GM23338 (cell line): Measurements from ENCODE around the gene GRAMD2B. TPM values are rescaled to one million over a fixed set of nuclear protein-coding genes. Genes with fewer than 3 reads are reported as not detected.

Experiments
- ATAC-seq: fragments of 200-7000 bp; cut with Tn5 transposase; 3 replicates; pipeline ENCODE4 v1.9.1; 2020
- DNase-seq: peaks from one replicate; pipeline ENCODE4 v3.0.0-alpha.2; 2015; ENCODE audit warnings: low spot score
- H2AFZ ChIP-seq: fragments of 200-600 bp; sonication (generic); 2 replicates; pipeline ENCODE4 v1.8.0; 2016; ENCODE audit warnings: antibody characterized with exemption, mild to moderate bottlenecking, moderate library complexity
- H3F3A ChIP-seq: fragments of 200-600 bp; sonication (generic); replicated peaks from 2 replicates; pipeline ENCODE4 v1.8.0; 2017; ENCODE audit warnings: antibody characterized with exemption, mixed run types, low read depth
- H3K27ac ChIP-seq: fragments of 200-600 bp; sonication (generic); 2 replicates; pipeline ENCODE4 v1.6.1; 2016; ENCODE audit warnings: low read depth
- H3K27me3 ChIP-seq: fragments of 200-600 bp; sonication (generic); 2 replicates; pipeline ENCODE4 v1.8.0; 2016; ENCODE audit warnings: mild to moderate bottlenecking, mixed run types, moderate library complexity; ENCODE audit not compliant: insufficient read depth
- H3K36me3 ChIP-seq: fragments of 200-600 bp; sonication (generic); 2 replicates; pipeline ENCODE4 v1.8.0; 2016; ENCODE audit warnings: mild to moderate bottlenecking; ENCODE audit not compliant: insufficient read depth
- H3K4me1 ChIP-seq: fragments of 200-600 bp; sonication (generic); 2 replicates; pipeline ENCODE4 v1.8.0; 2016; ENCODE audit warnings: mild to moderate bottlenecking, moderate library complexity; ENCODE audit not compliant: insufficient read depth
- H3K4me2 ChIP-seq: fragments of 200-600 bp; sonication (generic); 2 replicates; pipeline ENCODE4 v1.7.1; 2017; ENCODE audit warnings: mixed run types
- H3K4me3 ChIP-seq: fragments of 200-600 bp; sonication (generic); 2 replicates; pipeline ENCODE4 v1.6.1; 2016; ENCODE audit warnings: mixed run types
- H3K79me2 ChIP-seq: fragments of 200-600 bp; sonication (generic); replicated peaks from 2 replicates; pipeline ENCODE4 v1.8.0; 2017; ENCODE audit warnings: mild to moderate bottlenecking; ENCODE audit not compliant: insufficient read depth
- H3K9me2 ChIP-seq: fragments of 200-600 bp; sonication (generic); 2 replicates; pipeline ENCODE4 v1.8.0; 2017; ENCODE audit not compliant: insufficient read depth
- H4K20me1 ChIP-seq: fragments of 200-600 bp; sonication (generic); replicated peaks from 2 replicates; pipeline ENCODE4 v1.8.0; 2017; ENCODE audit warnings: mild to moderate bottlenecking; ENCODE audit not compliant: insufficient read depth
- H3K27ac Mint-ChIP-seq: 2 replicates; pipeline ENCODE4 v1.8.0; 2020; ENCODE audit warnings: inconsistent platforms, mild to moderate bottlenecking, moderate library complexity, mixed read lengths
- H3K27me3 Mint-ChIP-seq: 3 replicates; pipeline ENCODE4 v1.8.0; 2022; ENCODE audit warnings: low read depth, mild to moderate bottlenecking, moderate library complexity, mixed read lengths, inconsistent platforms; ENCODE audit not compliant: insufficient read depth, poor library complexity
- H3K36me3 Mint-ChIP-seq: 3 replicates; pipeline ENCODE4 v1.8.0; 2021; ENCODE audit warnings: low read depth, mild to moderate bottlenecking, inconsistent platforms, moderate library complexity, mixed read lengths
- H3K4me1 Mint-ChIP-seq: 3 replicates; pipeline ENCODE4 v1.8.0; 2020; ENCODE audit warnings: mild to moderate bottlenecking, inconsistent platforms, mixed read lengths
- H3K4me3 Mint-ChIP-seq: 3 replicates; pipeline ENCODE4 v1.8.0; 2021; ENCODE audit warnings: moderate library complexity, mild to moderate bottlenecking, inconsistent platforms, mixed read lengths
- H3K9me3 Mint-ChIP-seq: 3 replicates; pipeline ENCODE4 v1.8.0; 2020; ENCODE audit warnings: moderate library complexity, mild to moderate bottlenecking, inconsistent platforms, mixed read lengths
- CREB1 ChIP-seq: fragments of 250-450 bp; sonication (Bioruptor Pico); IDR thresholded peaks from 2 replicates; pipeline ENCODE4 v1.5.0; 2020; ENCODE audit warnings: low read depth, mild to moderate bottlenecking, moderate library complexity
- CTCF ChIP-seq, 2 experiments: fragments of 200-600 bp in 1 of 2; sonication (generic) in 1 of 2; conservative IDR thresholded peaks; 2 replicates each; pipeline versions ENCODE4 v1.5.1 to v1.6.1; 2016 to 2017; ENCODE audit warnings: antibody characterized with exemption in 2 of 2, low read depth in 2 of 2, mild to moderate bottlenecking in 2 of 2, moderate library complexity in 1 of 2
- ETS1 ChIP-seq: IDR thresholded peaks from 2 replicates; pipeline ENCODE4 v1.6.1; 2016; ENCODE audit warnings: antibody characterized with exemption
- EZH2 ChIP-seq: fragments of 200-600 bp; sonication (generic); IDR thresholded peaks from one replicate; pipeline ENCODE4 v1.8.0; 2017; ENCODE audit warnings: antibody characterized with exemption, mild to moderate bottlenecking, low read depth; ENCODE audit not compliant: unreplicated experiment
- EZH2phosphoT487 ChIP-seq: fragments of 200-600 bp; sonication (generic); IDR thresholded peaks from one replicate; pipeline ENCODE4 v1.8.1; 2018; ENCODE audit warnings: antibody characterized with exemption; ENCODE audit not compliant: unreplicated experiment
- JUNB ChIP-seq: IDR thresholded peaks from one replicate; pipeline ENCODE4 v1.6.1; 2016; ENCODE audit warnings: antibody characterized with exemption; ENCODE audit not compliant: unreplicated experiment
- POLR2AphosphoS5 ChIP-seq: IDR thresholded peaks from 2 replicates; pipeline ENCODE4 v1.6.1; 2016; ENCODE audit warnings: antibody characterized with exemption, low read depth
- REST ChIP-seq: IDR thresholded peaks from one replicate; pipeline ENCODE4 v1.6.1; 2018; ENCODE audit warnings: antibody characterized with exemption; ENCODE audit not compliant: unreplicated experiment
- STAT1 ChIP-seq: IDR thresholded peaks from one replicate; pipeline ENCODE4 v1.6.1; 2016; ENCODE audit warnings: antibody characterized with exemption; ENCODE audit not compliant: unreplicated experiment
- ZNF114 ChIP-seq: fragments of 250-450 bp; sonication (Bioruptor Pico); IDR thresholded peaks from 2 replicates; pipeline ENCODE4 v1.5.0; 2020; ENCODE audit warnings: mild to moderate bottlenecking, moderate library complexity
- polyA plus RNA-seq: library from polyadenylated mRNA; unstranded; fragments of >200 nt; fragmentation: Nextera tagmentation; extraction: Ambion mirVana; gene quantifications from 2 replicates; pipeline ENCODE4 v1.2.1, GENCODE V29; 2016
- total RNA-seq: library from RNA; depleted of rRNA; stranded (reverse); fragments of >200 nt; shearing (Covaris generic); gene quantifications from 2 replicates; pipeline ENCODE4 v1.2.3, GENCODE V29; 2014

GRAMD2B gene
- total and polyA plus RNA-seq, 2 experiments from 2014 or later = 9.7 to 16.9 TPM

- DNase-seq (peak; percentile 47), ATAC-seq (no peak)
- no peak overlapping the region for H3K27ac Mint-ChIP-seq
- H3K9me3 Mint-ChIP-seq = no peaks in the 10 kb centered on the region
- peaks cover 32% of the 10 kb centered on the region for H3K4me1 Mint-ChIP-seq
- no peaks in the 10 kb centered on the region for H3K79me2 ChIP-seq
- H3K27ac ChIP-seq = no peak overlapping the region
- no peaks in the 10 kb centered on the region; the same call in 1 of the 2 replicates for H3K36me3 ChIP-seq
- TF ChIP-seq CTCF (conservative IDR thresholded peaks at IDR 0.05; ENCODE audit: low read depth in 2 of 2) = peak; percentile 57 to 75
- TF ChIP-seq JUNB = no peak
- no peaks in the 10 kb centered on the region for H3K4me1 ChIP-seq
- no peak overlapping the region for H2AFZ ChIP-seq
- peaks cover 31% of the 10 kb centered on the region for H3K36me3 Mint-ChIP-seq
- no peaks in the 10 kb centered on the region for H3F3A ChIP-seq
- no peak overlapping the region for H3K4me2 ChIP-seq
- H3K27me3 ChIP-seq = no peaks in the 10 kb centered on the region
- no peak overlapping the region for H3K4me3 ChIP-seq
- no peaks in the 10 kb centered on the region for H4K20me1 ChIP-seq
- no peaks in the 10 kb centered on the region for H3K9me2 ChIP-seq
- no peak overlapping the region for H3K4me3 Mint-ChIP-seq
- H3K27me3 Mint-ChIP-seq = peaks cover 3% of the 10 kb centered on the region
Observed at GRCh38 chr5:126492939-126493338, 69.7 kb downstream of the GRAMD2B start.

GRCh38 chr5:126494393-126494792 is 71.2 kb downstream of the GRAMD2B start:
- Histone ChIP-seq H4K20me1 (no peaks in the 10 kb centered on the region), H3F3A (no peaks in the 10 kb centered on the region), H3K4me2 (no peak overlapping the region), H3K4me3 (no peak overlapping the region), H3K27me3 (no peaks in the 10 kb centered on the region), H3K9me2 (no peaks in the 10 kb centered on the region), H2AFZ (no peak overlapping the region), H3K27ac (no peak overlapping the region), H3K36me3 (no peaks in the 10 kb centered on the region; the same call in 1 of the 2 replicates), H3K4me1 (no peaks in the 10 kb centered on the region), H3K79me2 (no peaks in the 10 kb centered on the region)
- Mint-ChIP-seq H3K27me3 (peaks cover 3% of the 10 kb centered on the region), H3K9me3 (no peaks in the 10 kb centered on the region), H3K4me1 (peaks cover 27% of the 10 kb centered on the region), H3K27ac (no peak overlapping the region), H3K36me3 (peaks cover 22% of the 10 kb centered on the region), H3K4me3 (no peak overlapping the region)
- ATAC-seq = no peak
- no peak for DNase-seq
- no peak for TF ChIP-seq CREB1 (CRISPR knock-in tag)
- TF ChIP-seq ETS1 = no peak
- TF ChIP-seq STAT1 = no peak
- no peak for TF ChIP-seq POLR2AphosphoS5
- TF ChIP-seq EZH2phosphoT487 = no peak
- TF ChIP-seq JUNB = no peak
- TF ChIP-seq ZNF114 (CRISPR knock-in tag) = no peak
- no peak for TF ChIP-seq EZH2
- no peak for TF ChIP-seq REST
